H1 (cell line): ENCODE data around the gene COL26A1. TPM values are rescaled to one million over a fixed set of nuclear protein-coding genes. Genes with fewer than 3 reads are reported as not detected.
A peak's percentile ranks its signal among the peaks of the same experiment; 100 is the strongest.

Source experiments
- CTCF ChIA-PET: fragments of 300-600 bp; sonication (Branson Sonifier 250); formaldehyde crosslinking; loops from one replicate; lab custom pipeline; 2021; ENCODE audit not compliant: partially characterized antibody; lab: Charles Lee
- POLR2A ChIA-PET: fragments of 300-600 bp; sonication (Branson Sonifier 250); formaldehyde crosslinking; loops from one replicate; lab custom pipeline; 2021; ENCODE audit warnings: inconsistent platforms; ENCODE audit not compliant: partially characterized antibody; lab: Charles Lee
- DNase-seq, 2 experiments: peaks; one replicate each; pipeline versions ENCODE4 v3.0.0 to v3.0.0-alpha.2; 2010 to 2022; ENCODE audit warnings: low spot score in 2 of 2, low read depth in 1 of 2, mixed read lengths in 1 of 2
- FAIRE-seq: peaks from 2 replicates; lab custom pipeline; 2011; peaks lifted over from hg19 to GRCh38; lab: Jason Lieb, UNC
- H2AFZ ChIP-seq: 2 replicates; pipeline ENCODE4 v1.8.1; 2012; ENCODE audit warnings: low read length, inconsistent platforms
- H2AK5ac ChIP-seq: 2 replicates; pipeline ENCODE4 v1.6.1; 2013; ENCODE audit warnings: low read depth, low read length
- H2BK120ac ChIP-seq: replicated peaks from 2 replicates; pipeline ENCODE3; 2013; ENCODE audit warnings: low read depth, low read length, inconsistent platforms
- H2BK12ac ChIP-seq: 2 replicates; pipeline ENCODE4 v1.6.1; 2013; ENCODE audit warnings: low read depth, low read length
- H2BK15ac ChIP-seq: 2 replicates; pipeline ENCODE4 v1.6.1; 2013; ENCODE audit warnings: low read length
- H2BK20ac ChIP-seq: 2 replicates; pipeline ENCODE4 v1.6.1; 2013; ENCODE audit warnings: low read length
- H2BK5ac ChIP-seq: 2 replicates; pipeline ENCODE4 v1.6.1; 2013; ENCODE audit warnings: low read depth, low read length
- H3K14ac ChIP-seq: 2 replicates; pipeline ENCODE4 v1.6.1; 2013; ENCODE audit warnings: inconsistent platforms; ENCODE audit not compliant: insufficient read length
- H3K18ac ChIP-seq: 2 replicates; pipeline ENCODE4 v1.6.1; 2013; ENCODE audit warnings: low read length; ENCODE audit errors: extremely low read depth
- H3K23ac ChIP-seq: 2 replicates; pipeline ENCODE4 v1.6.1; 2013; ENCODE audit warnings: inconsistent platforms; ENCODE audit not compliant: insufficient read length
- H3K23me2 ChIP-seq: 2 replicates; pipeline ENCODE4 v1.6.1; 2013; ENCODE audit warnings: low read depth, low read length
- H3K27ac ChIP-seq: 2 replicates; pipeline ENCODE4 v1.6.1; 2011; ENCODE audit warnings: low read depth, low read length, inconsistent platforms
- H3K27me3 ChIP-seq, 4 experiments: replicated peaks in 1 of 4; 1 replicate in 1 of 4; 2 replicates in 3 of 4; pipeline versions ENCODE4 v1.6.1 to v1.8.1; 2011 to 2013; ENCODE audit warnings: low read length in 3 of 4, mild to moderate bottlenecking in 3 of 4, inconsistent platforms in 2 of 4, mixed read lengths in 2 of 4, moderate library complexity in 1 of 4; ENCODE audit not compliant: control insufficient read depth in 3 of 4, insufficient read depth in 3 of 4; ENCODE audit errors: extremely low read depth in 1 of 4
- H3K36me3 ChIP-seq, 4 experiments: 2 replicates each; pipeline versions ENCODE4 v1.6.1 to v1.8.1; 2011 to 2013; ENCODE audit warnings: mild to moderate bottlenecking in 4 of 4, low read length in 3 of 4, moderate library complexity in 2 of 4, control low read depth in 1 of 4, inconsistent platforms in 1 of 4; ENCODE audit not compliant: insufficient read depth in 4 of 4, control insufficient read depth in 2 of 4
- H3K4ac ChIP-seq: replicated peaks from 2 replicates; pipeline ENCODE3; 2013; ENCODE audit warnings: low read length, low read depth, mixed read lengths, inconsistent platforms; ENCODE audit not compliant: insufficient read length
- H3K4me1 ChIP-seq, 4 experiments: replicated peaks in 1 of 4; 1 replicate in 1 of 4; 2 replicates in 3 of 4; pipeline versions ENCODE4 v1.6.1 to v1.8.1; 2011 to 2013; ENCODE audit warnings: low read length in 3 of 4, inconsistent platforms in 2 of 4, mixed read lengths in 1 of 4; ENCODE audit not compliant: insufficient read depth in 4 of 4, control insufficient read depth in 3 of 4
- H3K4me2 ChIP-seq, 2 experiments: 2 replicates each; pipeline versions ENCODE4 v1.6.1 to v1.8.1; 2011 to 2013; ENCODE audit warnings: low read depth in 2 of 2, low read length in 2 of 2, control low read depth in 1 of 2, inconsistent platforms in 1 of 2, mild to moderate bottlenecking in 1 of 2; ENCODE audit not compliant: insufficient read depth in 1 of 2
- H3K4me3 ChIP-seq, 4 experiments: fragments of 200-600, 300-600 bp in 1 of 4; sonication (generic), shearing (Covaris generic), sonication (Bioruptor Twin) in 1 of 4; 2 replicates each; pipeline versions ENCODE4 v1.5.1 to v1.8.1; 2011 to 2016; ENCODE audit warnings: low read length in 4 of 4, low read depth in 3 of 4, control low read depth in 2 of 4, inconsistent platforms in 2 of 4, mild to moderate bottlenecking in 2 of 4, mixed read lengths in 1 of 4, moderate library complexity in 1 of 4; ENCODE audit not compliant: insufficient read depth in 2 of 4; ENCODE audit errors: extremely low read depth in 1 of 4
- H3K56ac ChIP-seq: replicated peaks from 2 replicates; pipeline ENCODE3; 2013; ENCODE audit warnings: low read depth, mild to moderate bottlenecking, mixed read lengths, low read length, inconsistent platforms; ENCODE audit not compliant: insufficient read length
- H3K79me1 ChIP-seq: 2 replicates; pipeline ENCODE4 v1.6.1; 2013; ENCODE audit warnings: low read depth, low read length, control low read depth
- H3K79me2 ChIP-seq, 2 experiments: 2 replicates each; pipeline versions ENCODE4 v1.6.1 to v1.8.1; 2012 to 2013; ENCODE audit warnings: low read length in 2 of 2, mild to moderate bottlenecking in 2 of 2, inconsistent platforms in 1 of 2; ENCODE audit not compliant: insufficient read depth in 2 of 2, control insufficient read depth in 1 of 2
- H3K9ac ChIP-seq, 4 experiments: replicated peaks in 1 of 4; 1 replicate in 1 of 4; 2 replicates in 3 of 4; pipeline versions ENCODE4 v1.6.1 to v1.8.1; 2011 to 2013; ENCODE audit warnings: low read depth in 3 of 4, low read length in 3 of 4, control low read depth in 2 of 4, mild to moderate bottlenecking in 2 of 4, moderate library complexity in 2 of 4, inconsistent platforms in 1 of 4; ENCODE audit errors: extremely low read depth in 1 of 4
- H3K9me3 ChIP-seq, 2 experiments: 2 replicates each; pipeline versions ENCODE4 v1.6.1 to v1.8.1; 2012 to 2013; ENCODE audit warnings: mild to moderate bottlenecking in 2 of 2, moderate library complexity in 2 of 2, control low read depth in 1 of 2, inconsistent platforms in 1 of 2, low read depth in 1 of 2, low read length in 1 of 2, mixed read lengths in 1 of 2; ENCODE audit not compliant: insufficient read depth in 2 of 2
- H4K20me1 ChIP-seq, 2 experiments: replicated peaks in 1 of 2; 2 replicates each; pipeline versions ENCODE3 to v1.8.1; 2011 to 2013; ENCODE audit warnings: inconsistent platforms in 2 of 2, low read length in 2 of 2, mild to moderate bottlenecking in 1 of 2; ENCODE audit not compliant: insufficient read depth in 2 of 2, control insufficient read depth in 1 of 2
- H4K5ac ChIP-seq: 2 replicates; pipeline ENCODE4 v1.6.1; 2013; ENCODE audit warnings: low read length, low read depth, mixed read lengths, inconsistent platforms; ENCODE audit not compliant: insufficient read length
- H4K8ac ChIP-seq: 2 replicates; pipeline ENCODE4 v1.8.0; 2013; ENCODE audit warnings: mild to moderate bottlenecking, moderate library complexity, low read length, inconsistent platforms; ENCODE audit not compliant: insufficient read depth; ENCODE audit errors: extremely low read depth
- H4K91ac ChIP-seq: replicated peaks from 2 replicates; pipeline ENCODE3; 2013; ENCODE audit warnings: low read length, mixed read lengths, inconsistent platforms; ENCODE audit not compliant: insufficient read length
- SP4 ChIP-seq: IDR thresholded peaks from 2 replicates; pipeline ENCODE4 v1.6.1; 2012; ENCODE audit warnings: low read length, inconsistent platforms
- USF2 ChIP-seq: IDR thresholded peaks from 2 replicates; pipeline ENCODE4 v1.6.1; 2011; ENCODE audit warnings: low read length, improper control_type of control experiment
- WGBS, 2 experiments: shearing (Covaris generic) in 1 of 2; methylation state at CpG; one replicate each; pipeline versions ENCODE4 v1.1.6 to v1.1.7; 2013 to 2015; ENCODE audit warnings: low lambda C conversion rate in 2 of 2, mixed read lengths in 2 of 2, inconsistent platforms in 1 of 2, low coverage in 1 of 2, missing lambda C conversion rate in 1 of 2; ENCODE audit not compliant: insufficient replicate concordance in 2 of 2, insufficient coverage in 1 of 2, insufficient read length in 1 of 2; ENCODE audit errors: extremely low coverage in 1 of 2, missing lambda C conversion rate in 1 of 2; 5-methylcytosine and 5-hydroxymethylcytosine counted together
- polyA plus RNA-seq, 7 experiments: library from polyadenylated mRNA; depleted of rRNA in 3 of 7; stranded (reverse) in 5 of 7; unstranded in 2 of 7; fragments of >200 nt in 5 of 7; fragments of 200-250 nt in 2 of 7; gene quantifications; 1 replicate in 5 of 7; 2 replicates in 1 of 7; 4 replicates in 1 of 7; pipeline versions ENCODE4 v1.2.1 to v1.2.3, GENCODE V29; 2011 to 2013; ENCODE audit warnings: missing spikeins in 2 of 7, mixed read lengths in 2 of 7
- total RNA-seq: library from RNA; stranded (reverse); fragmentation: NEBNext Ultra II Directional; extraction: Animal tissue kit (Norgen Biotek cat#: 25700); gene quantifications from 2 replicates; pipeline ENCODE4 v1.2.1, GENCODE V29; 2021

Gene COL26A1
- total and polyA plus RNA-seq, 2 of the 8 experiments (the other 6 are each of a cell fraction or from before 2014, with no cell fraction given), result 51.1 to 68.8 TPM

- no peak overlapping the region for H3K56ac ChIP-seq
- peaks cover 0 to 5% of the 10 kb centered on the region in 2 experiments; a peak in 1 of 4 replicates for H3K79me2 ChIP-seq
- H3K23me2 ChIP-seq, result no peaks in the 10 kb centered on the region
- H3K79me1 ChIP-seq, result no peaks in the 10 kb centered on the region; the same call in 1 of the 2 replicates
- no peak overlapping the region for H4K91ac ChIP-seq
- no peaks in the 10 kb centered on the region for H3K9me3 ChIP-seq
- POLR2A ChIA-PET, result interaction anchor here (1.3 to 1.9 kb wide), 4 partner anchors 13 to 56 kb away, joined by 3 to 8 read pairs (median 6); partner anchors contain the start of gene COL26A1
- H3K9ac ChIP-seq, result no peak overlapping the region
- no peak overlapping the region for H3K4me2 ChIP-seq
- no peak overlapping the region for H2BK15ac ChIP-seq
- no peak for DNase-seq
- CTCF ChIA-PET, result interaction anchor here (0.7 to 32.6 kb wide), 3 partner anchors 20 to 103 kb away, joined by 3 to 728 read pairs (median 6); partner anchors contain the start of gene COL26A1
- no peaks in the 10 kb centered on the region for H3K27me3 ChIP-seq
- no peak overlapping the region; the same call in 1 of the 2 replicates for H3K18ac ChIP-seq
- no peak overlapping the region for H2AFZ ChIP-seq
- no peak overlapping the region for H2BK120ac ChIP-seq
- no peak for FAIRE-seq
- H4K5ac ChIP-seq, result no peak overlapping the region
- no peak overlapping the region for H3K14ac ChIP-seq
- H3K23ac ChIP-seq, result no peak overlapping the region
- H2BK20ac ChIP-seq, result no peak overlapping the region
- H4K20me1 ChIP-seq, result peaks cover 0 to 8% of the 10 kb centered on the region in 2 experiments
- no peak overlapping the region for H2AK5ac ChIP-seq
- TF ChIP-seq USF2 (peak; percentile 47), SP4 (no peak)
- H3K4me3 ChIP-seq, result no peak overlapping the region
- WGBS, 2 experiments, result 86% methylated on average over 3 of the region's 5 CpGs; no CpG with 5 or more reads in 1 of the 2 experiments
- no peaks in the 10 kb centered on the region for H3K36me3 ChIP-seq
- H4K8ac ChIP-seq, result no peak overlapping the region
- no peak overlapping the region for H2BK5ac ChIP-seq
- peaks cover 0 to 14% (median 9%) of the 10 kb centered on the region in 4 experiments; a peak in 6 of 7 replicates for H3K4me1 ChIP-seq
- H3K4ac ChIP-seq, result no peak overlapping the region
- H3K27ac ChIP-seq, result no peak overlapping the region
- no peak overlapping the region for H2BK12ac ChIP-seq
Observed at GRCh38 chr7:101418694-101419093, 56.0 kb downstream of the COL26A1 start.
